Muscle of leg (tissue), 11 donors: ENCODE results near the gene DCBLD1. TPM values are rescaled to one million over a fixed set of nuclear protein-coding genes. Genes with fewer than 3 reads are reported as not detected.
"Not testable (repeated sequence)": the region's sequence is repeated elsewhere in the genome, so short reads cannot be mapped to it uniquely, and the experiment has no call there.

Source experiments
- DNase-seq: peaks from one replicate; pipeline ENCODE4 v3.0.0; 2013
- H3K27ac ChIP-seq: one replicate; pipeline ENCODE4 v1.5.1; 2013; ENCODE audit warnings: mild to moderate bottlenecking, low read length, control low read depth
- H3K27me3 ChIP-seq: one replicate; pipeline ENCODE4 v1.6.1; 2013; ENCODE audit warnings: low read length; ENCODE audit not compliant: control insufficient read depth, insufficient read depth
- H3K36me3 ChIP-seq: one replicate; pipeline ENCODE4 v1.6.1; 2013; ENCODE audit warnings: low read length; ENCODE audit not compliant: control insufficient read depth, insufficient read depth
- H3K4me1 ChIP-seq: one replicate; pipeline ENCODE4 v1.6.1; 2013; ENCODE audit warnings: low read length; ENCODE audit not compliant: control insufficient read depth, insufficient read depth
- H3K4me3 ChIP-seq: one replicate; pipeline ENCODE4 v1.5.1; 2013; ENCODE audit warnings: low read length, control low read depth
- H3K9me3 ChIP-seq: replicated peaks from 2 replicates; pipeline ENCODE4 v1.6.1; 2013; ENCODE audit warnings: low read depth, low read length; ENCODE audit not compliant: control insufficient read depth
- WGBS: methylation state at CpG from one replicate; pipeline ENCODE4 v1.1.5; 2013; ENCODE audit warnings: missing lambda C conversion rate; ENCODE audit not compliant: insufficient coverage; 5-methylcytosine and 5-hydroxymethylcytosine counted together
- polyA plus RNA-seq, 8 donors: library from polyadenylated mRNA; unstranded; fragments of 120-200 nt; gene quantifications; one replicate each; pipeline versions ENCODE4 v1.2.1 to v1.2.3, GENCODE V29; 2013; ENCODE audit warnings: inconsistent platforms in 1 of 8, low replicate concordance in 1 of 8; ENCODE audit not compliant: insufficient read length in 8 of 8, insufficient read depth in 1 of 8
- total RNA-seq: library from RNA; stranded (reverse); fragments of 120-200 nt; gene quantifications from one replicate; pipeline ENCODE4 v1.2.4, GENCODE V29; 2013

DCBLD1 gene
- total and polyA plus RNA-seq, 9 donors: 5.3 to 7.5 (median 6.8) TPM

GRCh38 chr6:117508450-117508971 lies 26.0 kb downstream of the DCBLD1 start:
- 87% methylated on average over 4 of the region's 4 CpGs for WGBS
- H3K27ac ChIP-seq: no peak overlapping the region

GRCh38 chr6:117509021-117509420 lies 26.5 kb downstream of the DCBLD1 start:
- WGBS: 100% methylated on average over 2 of the region's 7 CpGs
- H3K27ac ChIP-seq: no peak overlapping the region
- DNase-seq: no peak
- H3K36me3 ChIP-seq: no peaks in the 10 kb centered on the region
- H3K4me1 ChIP-seq: peaks cover 3% of the 10 kb centered on the region
- no peak overlapping the region for H3K4me3 ChIP-seq
- H3K9me3 ChIP-seq: no peaks in the 10 kb centered on the region
- no peaks in the 10 kb centered on the region for H3K27me3 ChIP-seq

More at GRCh38 chr6:117508450-117508971, 26.0 kb downstream of the DCBLD1 start:
- no peak for DNase-seq
- Histone ChIP-seq H3K9me3 (no peaks in the 10 kb centered on the region), H3K36me3 (no peaks in the 10 kb centered on the region), H3K27me3 (no peaks in the 10 kb centered on the region), H3K4me1 (peaks cover 3% of the 10 kb centered on the region), H3K4me3 (no peak overlapping the region)

GRCh38 chr6:117512056-117512828 lies 29.8 kb downstream of the DCBLD1 start:
- no CpG with 5 or more reads among the region's 7 CpGs for WGBS
- Histone ChIP-seq H3K27me3 (no peaks in the 10 kb centered on the region), H3K4me1 (no peaks in the 10 kb centered on the region), H3K27ac (no peak overlapping the region), H3K9me3 (no peaks in the 10 kb centered on the region), H3K36me3 (no peaks in the 10 kb centered on the region), H3K4me3 (no peak overlapping the region)
- DNase-seq: no peak

GRCh38 chr6:117512987-117513573 lies 30.6 kb downstream of the DCBLD1 start:
- Histone ChIP-seq H3K4me1 (no peaks in the 10 kb centered on the region), H3K4me3 (no peak overlapping the region), H3K36me3 (no peaks in the 10 kb centered on the region), H3K27me3 (no peaks in the 10 kb centered on the region), H3K9me3 (no peaks in the 10 kb centered on the region), H3K27ac (no peak overlapping the region)
- 0% methylated on average over 1 of the region's 2 CpGs for WGBS
- DNase-seq: no peak

- no peaks in the 10 kb centered on the region for H3K4me1 ChIP-seq
These were observed 31.4 kb downstream of the DCBLD1 start for GRCh38 chr6:117513778-117514365.

GRCh38 chr6:117514655-117515054 lies 32.2 kb downstream of the DCBLD1 start:
- Histone ChIP-seq H3K27me3 (no peaks in the 10 kb centered on the region), H3K36me3 (no peaks in the 10 kb centered on the region), H3K27ac (no peak overlapping the region), H3K4me1 (no peaks in the 10 kb centered on the region), H3K4me3 (no peak overlapping the region), H3K9me3 (no peaks in the 10 kb centered on the region)
- DNase-seq: no peak
- no CpG with 5 or more reads among the region's 1 CpG for WGBS

More at GRCh38 chr6:117513778-117514365, 31.4 kb downstream of the DCBLD1 start:
- no peaks in the 10 kb centered on the region for H3K9me3 ChIP-seq
- no peaks in the 10 kb centered on the region for H3K36me3 ChIP-seq
- no peak for DNase-seq
- H3K27me3 ChIP-seq: no peaks in the 10 kb centered on the region
- WGBS: no CpG with 5 or more reads among the region's 7 CpGs
- no peak overlapping the region for H3K27ac ChIP-seq
- no peak overlapping the region for H3K4me3 ChIP-seq

- no peaks in the 10 kb centered on the region for H3K27me3 ChIP-seq
- no peak overlapping the region for H3K27ac ChIP-seq
- H3K4me1 ChIP-seq: no peaks in the 10 kb centered on the region
- no peaks in the 10 kb centered on the region for H3K9me3 ChIP-seq
- H3K36me3 ChIP-seq: no peaks in the 10 kb centered on the region
- no peak overlapping the region for H3K4me3 ChIP-seq
- DNase-seq: no peak
These were observed 32.9 kb downstream of the DCBLD1 start for GRCh38 chr6:117515326-117515725.

GRCh38 chr6:117517995-117518394 lies 35.5 kb downstream of the DCBLD1 start:
- WGBS: 91% methylated on average over 5 of the region's 5 CpGs
- not testable (repeated sequence) for DNase-seq, H3K36me3 ChIP-seq, H3K4me1 ChIP-seq, H3K27me3 ChIP-seq, H3K27ac ChIP-seq, H3K4me3 ChIP-seq, H3K9me3 ChIP-seq

- Histone ChIP-seq H3K36me3 (no peaks in the 10 kb centered on the region), H3K27me3 (no peaks in the 10 kb centered on the region), H3K27ac (no peak overlapping the region), H3K4me1 (no peaks in the 10 kb centered on the region), H3K9me3 (no peaks in the 10 kb centered on the region), H3K4me3 (no peak overlapping the region)
- WGBS: no CpG with 5 or more reads among the region's 6 CpGs
- DNase-seq: no peak
These were observed 36.4 kb downstream of the DCBLD1 start for GRCh38 chr6:117518870-117519269.

- no peaks in the 10 kb centered on the region for H3K4me1 ChIP-seq
- H3K27me3 ChIP-seq: no peaks in the 10 kb centered on the region
- no peak overlapping the region for H3K4me3 ChIP-seq
- no CpG with 5 or more reads among the region's 4 CpGs for WGBS
- DNase-seq: no peak
- no peaks in the 10 kb centered on the region for H3K36me3 ChIP-seq
- no peaks in the 10 kb centered on the region for H3K9me3 ChIP-seq
- no peak overlapping the region for H3K27ac ChIP-seq
These were observed 38.3 kb downstream of the DCBLD1 start for GRCh38 chr6:117520603-117521395.
